ENCODE data around the gene PIK3R5. TPM values are rescaled to one million over a fixed set of nuclear protein-coding genes. Genes with fewer than 3 reads are reported as not detected.
A peak's percentile ranks its signal among the peaks of the same experiment; 100 is the strongest.

The PIK3R5 gene
- polyA plus RNA-seq, 1 donor (not counting 4 experiments of a cell fraction or from before 2014, with no cell fraction given), result not detected

DNA sequence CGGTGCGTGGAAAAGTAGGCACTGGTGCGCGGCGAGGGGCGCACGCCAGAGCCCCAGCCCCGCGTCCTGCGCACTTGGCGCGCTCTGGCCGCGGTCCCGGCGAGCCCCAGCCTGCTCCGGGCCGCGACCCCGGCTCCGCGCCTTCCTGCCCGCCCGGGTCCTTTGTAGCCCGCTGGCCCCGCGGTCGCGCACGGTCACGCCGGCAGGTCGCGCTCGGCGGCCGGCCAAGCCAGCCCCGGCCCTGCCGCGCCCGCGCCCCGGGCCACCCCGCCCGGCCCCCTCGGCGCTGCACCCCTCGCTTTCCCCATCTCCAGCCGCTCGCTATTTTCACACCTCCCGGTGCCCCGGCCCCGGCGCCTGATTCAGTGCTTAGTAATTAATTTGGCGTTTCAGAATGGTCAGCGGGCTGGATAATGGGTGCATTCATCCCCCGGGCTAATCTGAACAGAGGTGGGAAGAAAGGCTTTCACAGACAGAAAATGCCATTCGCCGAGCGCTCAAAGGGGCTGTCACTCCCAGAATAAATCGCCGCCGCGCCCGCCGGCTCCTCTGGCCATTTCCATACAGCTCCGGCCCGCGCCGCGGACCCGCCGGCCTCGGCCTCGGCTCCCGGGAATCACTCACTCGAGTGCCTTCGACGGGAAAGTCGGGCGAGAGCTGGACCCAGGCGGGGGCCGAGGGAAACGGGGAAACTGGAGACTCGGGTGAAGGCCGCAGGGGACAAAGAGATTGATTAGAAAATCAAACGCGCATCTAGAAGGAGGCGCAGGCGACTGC, 38.0 kb upstream of the PIK3R5 start:
- Histone ChIP-seq H3K4me3 (ENCODE audit: control insufficient read depth in 2 of 3, extremely low read depth in 1 of 3, insufficient read depth in 2 of 3, low read depth in 1 of 3, low read length in 3 of 3) (peak overlapping the region in 2 of 3 experiments; percentile 10 to 14), H2AFZ (ENCODE audit: control insufficient read depth, low read length) (no peak overlapping the region), H3K79me2 (ENCODE audit: control insufficient read depth, insufficient read depth, low read length) (no peaks in the 10 kb centered on the region), H4K20me1 (ENCODE audit: control insufficient read depth, extremely low read depth, insufficient read depth, low read length) (no peaks in the 10 kb centered on the region), H3K27ac (ENCODE audit: control insufficient read depth, insufficient read depth, low read length) (no peak overlapping the region), H3K9me3 (ENCODE audit: control insufficient read depth, low read depth, low read length) (no peaks in the 10 kb centered on the region), H3K9ac (ENCODE audit: control insufficient read depth, extremely low read depth, insufficient read depth, low read length) (no peak overlapping the region), H3K9me1 (ENCODE audit: control insufficient read depth, extremely low read depth, insufficient read depth, low read length) (no peaks in the 10 kb centered on the region), H3K4me2 (ENCODE audit: control insufficient read depth, extremely low read depth, insufficient read depth, low read depth, low read length) (peak overlapping the region; percentile 37), H3K27me3 (ENCODE audit: control insufficient read depth, extremely low read depth, insufficient read depth, low read length) (peaks cover 47% of the 10 kb centered on the region), H3K4me1 (ENCODE audit: control insufficient read depth, extremely low read depth, insufficient read depth, low read length) (no peaks in the 10 kb centered on the region), H3K36me3 (ENCODE audit: control insufficient read depth in 2 of 2, extremely low read depth in 1 of 2, insufficient read depth in 2 of 2, low read length in 2 of 2) (no peaks in the 10 kb centered on the region)
- TF ChIP-seq CTCF (optimal IDR thresholded peaks at IDR 0.05 in 1 of 3, IDR thresholded peaks at IDR 0.05 in 1 of 3, conservative IDR thresholded peaks at IDR 0.05 in 1 of 3; ENCODE audit: extremely low read depth in 1 of 3, insufficient read depth in 2 of 3, low read length in 3 of 3) (no peak), EZH2 (IDR thresholded peaks at IDR 0.05; ENCODE audit: low read length) (no peak)
- FAIRE-seq, result no peak
- no peak for DNase-seq (ENCODE audit: low read depth, low spot score)
- dilution Hi-C loops (cut with MboI; ENCODE audit: extremely low pct_ligation_motif_present, low sequenced_read_pairs), result no loop called here

DNA sequence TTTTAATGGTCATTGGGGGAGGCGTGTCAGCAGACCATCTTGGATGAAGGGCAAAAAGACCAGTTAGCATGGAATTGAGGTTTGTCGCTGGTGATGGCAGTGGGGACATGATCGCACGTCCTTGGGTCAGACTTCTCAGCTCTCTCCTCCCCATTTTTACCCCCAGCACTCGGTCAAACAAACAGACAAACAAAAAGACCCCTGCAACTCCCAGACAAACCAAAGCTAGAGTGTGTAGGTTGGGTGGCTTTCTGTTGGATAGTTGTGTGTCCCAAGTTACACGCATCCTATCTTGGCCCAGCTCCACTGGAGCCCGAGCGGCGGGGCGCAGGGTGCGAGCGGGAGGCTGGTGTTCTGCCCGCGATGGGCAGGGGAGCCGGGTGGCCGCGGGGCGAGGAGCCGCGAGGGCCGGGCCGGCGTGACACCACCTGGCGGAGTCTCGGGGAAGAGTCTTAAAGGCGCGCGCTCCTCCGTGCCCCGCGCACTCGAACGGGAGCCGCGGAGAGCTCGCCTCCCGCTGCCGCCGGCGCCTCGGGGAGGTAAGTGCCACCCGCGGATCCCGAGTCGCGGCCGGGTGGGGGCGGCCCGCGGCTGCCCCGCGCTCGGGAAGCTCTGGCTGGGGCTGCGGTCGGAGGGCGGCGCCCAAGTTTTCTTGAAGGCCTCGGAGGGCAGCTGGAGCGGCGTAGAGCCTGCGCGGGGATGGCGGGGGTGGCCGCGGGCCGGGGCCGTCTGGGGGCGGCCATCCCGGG, 37.3 kb upstream of the PIK3R5 start:
- Histone ChIP-seq H3K27ac (ENCODE audit: control insufficient read depth, insufficient read depth, low read length) (no peak overlapping the region), H3K4me2 (ENCODE audit: control insufficient read depth, extremely low read depth, insufficient read depth, low read depth, low read length) (no peak overlapping the region)
- FAIRE-seq, result no peak

More for the DNA sequence above, 37.3 kb upstream of the PIK3R5 start:
- Histone ChIP-seq H3K4me1 (ENCODE audit: control insufficient read depth, extremely low read depth, insufficient read depth, low read length) (no peaks in the 10 kb centered on the region), H3K4me3 (ENCODE audit: control insufficient read depth in 2 of 3, extremely low read depth in 1 of 3, insufficient read depth in 2 of 3, low read depth in 1 of 3, low read length in 3 of 3) (peak overlapping the region in 1 of 3 experiments; percentile 10), H3K27me3 (ENCODE audit: control insufficient read depth, extremely low read depth, insufficient read depth, low read length) (peaks cover 47% of the 10 kb centered on the region), H3K9me3 (ENCODE audit: control insufficient read depth, low read depth, low read length) (no peaks in the 10 kb centered on the region), H4K20me1 (ENCODE audit: control insufficient read depth, extremely low read depth, insufficient read depth, low read length) (no peaks in the 10 kb centered on the region), H3K9me1 (ENCODE audit: control insufficient read depth, extremely low read depth, insufficient read depth, low read length) (no peaks in the 10 kb centered on the region), H3K79me2 (ENCODE audit: control insufficient read depth, insufficient read depth, low read length) (no peaks in the 10 kb centered on the region), H2AFZ (ENCODE audit: control insufficient read depth, low read length) (no peak overlapping the region), H3K36me3 (ENCODE audit: control insufficient read depth in 2 of 2, extremely low read depth in 1 of 2, insufficient read depth in 2 of 2, low read length in 2 of 2) (no peaks in the 10 kb centered on the region), H3K9ac (ENCODE audit: control insufficient read depth, extremely low read depth, insufficient read depth, low read length) (no peak overlapping the region)
- TF ChIP-seq CTCF (optimal IDR thresholded peaks at IDR 0.05 in 1 of 3, IDR thresholded peaks at IDR 0.05 in 1 of 3, conservative IDR thresholded peaks at IDR 0.05 in 1 of 3; ENCODE audit: extremely low read depth in 1 of 3, insufficient read depth in 2 of 3, low read length in 3 of 3) (peak in 2 of 3 experiments; percentile 21 to 30), EZH2 (IDR thresholded peaks at IDR 0.05; ENCODE audit: low read length) (peak; percentile 90)
- dilution Hi-C loops (cut with MboI; ENCODE audit: extremely low pct_ligation_motif_present, low sequenced_read_pairs), result no loop called here
- no peak for DNase-seq (ENCODE audit: low read depth, low spot score)
